ENCODE results near the gene PTPRD.

GRCh38 chr9:8579661-8580060 lies 2033.1 kb downstream of the PTPRD start:
- TF ChIP-seq CTCF (conservative IDR thresholded peaks at IDR 0.05; ENCODE audit: low read length): no peak
- no peak for TF ChIP-seq EZH2phosphoT487 (IDR thresholded peaks at IDR 0.05; ENCODE audit: borderline replicate concordance)

All from Loucy (cell line).